ENCODE measurements around the gene CCDC187. TPM values are rescaled to one million over a fixed set of nuclear protein-coding genes. Genes with fewer than 3 reads are reported as not detected.

The CCDC187 gene
- total RNA-seq, 4 donors from 2014 or later = 0.13 to 0.45 TPM; not detected in 2

DNA sequence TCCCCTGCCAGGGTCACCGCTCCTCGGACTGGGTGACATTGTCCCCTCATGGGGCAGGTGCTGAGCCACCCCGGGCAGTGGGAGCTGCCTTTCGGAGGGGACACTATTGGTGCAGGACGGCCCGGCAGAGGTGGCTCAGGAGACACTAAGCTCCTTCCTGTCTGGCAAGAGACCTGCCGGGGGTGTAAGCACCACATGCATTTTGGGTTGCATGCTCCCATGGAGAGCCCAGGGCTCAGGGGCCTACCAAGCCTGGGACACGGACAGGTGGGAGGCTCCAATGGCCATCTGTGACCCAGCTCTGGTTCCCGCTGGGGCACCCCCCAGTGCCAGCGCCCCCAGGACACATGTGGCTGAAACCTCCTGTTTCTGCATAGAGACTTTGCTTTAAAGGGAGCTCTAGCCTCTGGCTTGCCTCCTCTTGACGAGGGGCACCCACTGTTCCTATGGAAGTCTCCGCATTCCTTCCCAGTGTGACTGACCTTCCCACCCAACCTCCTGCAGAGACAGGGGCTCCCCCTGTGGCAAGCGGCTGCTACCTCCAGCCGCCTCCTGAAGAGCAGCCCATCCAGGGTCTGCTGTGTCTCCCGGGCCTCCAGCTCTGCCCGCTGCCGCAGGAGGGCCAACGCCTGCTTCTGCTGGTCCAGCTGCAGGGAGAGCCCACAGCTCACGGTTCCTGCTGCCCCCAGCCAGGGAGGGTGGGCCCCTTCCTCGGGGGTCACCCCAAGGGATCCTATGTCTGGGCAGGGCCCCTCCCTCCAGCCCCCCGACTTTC, 28.1 kb downstream of the CCDC187 start:
- H3K36me3 ChIP-seq = no peaks in the 10 kb centered on the region
- 71% methylated on average over 10 of the region's 21 CpGs for WGBS
- H3K27ac ChIP-seq = no peak overlapping the region
- H3K4me1 ChIP-seq = no peaks in the 10 kb centered on the region
- peaks cover 40% of the 10 kb centered on the region for H3K27me3 ChIP-seq
- TF ChIP-seq CTCF (IDR thresholded peaks at IDR 0.05) = no peak
- no peak for TF ChIP-seq POLR2AphosphoS5 (IDR thresholded peaks at IDR 0.05)
- TF ChIP-seq EP300 (IDR thresholded peaks at IDR 0.05) = no peak
- no peak for TF ChIP-seq POLR2A (IDR thresholded peaks at IDR 0.05)
- no peak for DNase-seq (ENCODE audit: low spot score in 2 of 2)
- no peaks in the 10 kb centered on the region for H3K9me3 ChIP-seq
- H3K4me3 ChIP-seq = no peak overlapping the region

DNA sequence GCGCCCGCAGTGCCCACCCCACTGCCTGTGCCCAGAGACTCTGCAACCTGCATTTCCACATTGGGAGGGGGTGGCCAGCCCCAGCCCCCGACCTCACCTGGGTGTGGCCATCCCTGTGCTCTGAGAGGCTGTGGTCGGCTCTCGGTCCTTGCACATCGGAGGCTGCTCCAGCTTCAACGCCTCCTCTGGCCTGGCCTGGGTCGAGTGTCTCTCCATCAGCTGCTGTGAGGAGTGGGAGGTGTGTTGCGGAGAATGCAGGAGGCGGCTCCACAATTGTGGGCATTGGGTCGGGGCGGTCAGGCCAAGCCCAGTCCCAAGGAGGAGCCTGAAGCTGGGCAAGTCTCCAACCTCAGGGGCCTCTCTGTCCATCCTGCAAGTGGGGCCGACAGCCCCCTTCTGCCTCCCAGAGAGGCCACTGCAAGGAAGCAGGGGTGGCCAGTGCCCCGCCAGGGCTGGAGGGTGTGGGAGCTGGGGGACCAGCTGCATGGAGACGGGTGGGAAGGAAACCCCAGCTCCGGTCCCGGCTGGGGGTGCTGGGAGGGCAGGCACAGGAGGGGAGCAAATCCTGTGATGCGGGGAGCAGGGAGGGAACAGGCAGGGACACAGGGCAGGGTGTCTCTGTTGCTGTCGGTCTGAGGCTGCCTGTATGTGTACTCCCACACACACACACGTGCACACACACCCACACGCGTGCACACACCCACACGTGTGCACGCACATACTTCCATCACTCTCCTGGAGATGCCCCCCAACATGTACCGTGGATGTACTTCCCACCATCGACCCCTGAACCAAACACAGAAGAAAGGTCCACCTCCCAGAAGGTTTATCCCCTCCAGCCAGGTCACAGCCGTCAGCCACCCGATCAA, 28.9 kb downstream of the CCDC187 start:
- DNase-seq (ENCODE audit: low spot score in 2 of 2) = no peak
- Histone ChIP-seq H3K27me3 (peaks cover 40% of the 10 kb centered on the region), H3K27ac (no peak overlapping the region), H3K36me3 (no peaks in the 10 kb centered on the region), H3K4me3 (no peak overlapping the region), H3K9me3 (no peaks in the 10 kb centered on the region), H3K4me1 (no peaks in the 10 kb centered on the region)
- TF ChIP-seq POLR2AphosphoS5 (IDR thresholded peaks at IDR 0.05) = no peak
- TF ChIP-seq POLR2A (IDR thresholded peaks at IDR 0.05) = no peak
- no peak for TF ChIP-seq EP300 (IDR thresholded peaks at IDR 0.05)
- TF ChIP-seq CTCF (IDR thresholded peaks at IDR 0.05) = no peak
- 78% methylated on average over 14 of the region's 28 CpGs for WGBS

DNA sequence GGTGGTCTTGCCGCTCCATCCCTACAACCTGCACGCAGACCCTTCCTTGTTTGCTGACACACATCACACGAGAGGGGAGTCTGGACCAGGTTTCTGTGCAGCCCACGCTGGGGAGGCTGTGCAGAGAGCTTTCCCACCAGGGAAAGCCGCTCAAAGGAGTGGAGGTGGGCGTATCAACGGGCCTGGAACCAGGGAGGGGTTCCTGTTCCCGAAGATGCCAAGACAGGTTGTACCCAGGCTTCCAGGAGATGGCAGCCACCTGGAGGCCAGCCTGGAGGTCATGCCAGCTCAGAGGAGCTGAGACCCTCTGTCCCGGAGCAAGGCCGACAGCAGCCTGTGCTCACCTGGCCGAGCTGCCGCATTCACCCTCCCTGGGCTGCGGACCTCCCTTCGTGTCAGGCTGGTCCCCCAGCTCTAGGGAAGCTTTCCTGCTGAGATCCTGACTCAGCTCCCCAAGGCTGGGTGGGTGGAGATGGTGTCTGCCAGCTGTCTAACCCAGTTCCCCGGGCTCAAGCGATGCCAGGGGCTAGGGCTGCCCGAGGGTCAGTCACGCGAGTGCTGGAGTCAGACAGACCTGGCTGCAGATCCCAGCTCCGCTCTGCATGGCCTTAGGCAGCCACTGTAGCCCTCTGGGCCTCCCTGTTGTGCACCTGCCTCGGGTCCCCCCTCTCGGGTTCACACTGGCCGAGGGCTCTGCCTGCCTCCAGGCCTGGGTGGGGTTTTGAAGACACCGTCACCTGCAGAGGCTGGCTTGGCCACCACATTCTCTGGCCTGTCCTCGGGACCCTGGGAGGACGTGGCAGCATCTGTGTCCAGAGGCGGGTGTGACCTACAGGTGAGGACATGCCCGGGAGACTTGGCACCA, 29.7 kb downstream of the CCDC187 start:
- Histone ChIP-seq H3K9me3 (no peaks in the 10 kb centered on the region), H3K36me3 (no peaks in the 10 kb centered on the region), H3K4me1 (no peaks in the 10 kb centered on the region), H3K27me3 (peaks cover 32% of the 10 kb centered on the region), H3K27ac (no peak overlapping the region), H3K4me3 (no peak overlapping the region)
- 64% methylated on average over 11 of the region's 28 CpGs for WGBS
- DNase-seq (ENCODE audit: low spot score in 2 of 2) = no peak
- TF ChIP-seq POLR2AphosphoS5 (IDR thresholded peaks at IDR 0.05) (no peak), EP300 (IDR thresholded peaks at IDR 0.05) (no peak), POLR2A (IDR thresholded peaks at IDR 0.05) (no peak), CTCF (IDR thresholded peaks at IDR 0.05) (no peak)

- no peaks in the 10 kb centered on the region for H3K36me3 ChIP-seq
- H3K4me3 ChIP-seq = no peak overlapping the region
- no peak overlapping the region for H3K27ac ChIP-seq
- no peaks in the 10 kb centered on the region for H3K4me1 ChIP-seq
- 79% methylated on average over 14 of the region's 14 CpGs for WGBS
- peaks cover 32% of the 10 kb centered on the region for H3K27me3 ChIP-seq
- TF ChIP-seq CTCF (IDR thresholded peaks at IDR 0.05) (no peak), POLR2A (IDR thresholded peaks at IDR 0.05) (no peak), EP300 (IDR thresholded peaks at IDR 0.05) (no peak), POLR2AphosphoS5 (IDR thresholded peaks at IDR 0.05) (no peak)
- DNase-seq (ENCODE audit: low spot score in 2 of 2) = no peak
- no peaks in the 10 kb centered on the region for H3K9me3 ChIP-seq
These were observed 30.5 kb downstream of the CCDC187 start for GRCh38 chr9:136273244-136273865.
